SU-DHL-6 (cell line): ENCODE data around the gene TIMP2.

ENCODE experiments used
- CTCF ChIP-seq: fragments of 200-600 bp; sonication (generic); IDR thresholded peaks from one replicate; pipeline ENCODE4 v1.5.1; 2017; ENCODE audit warnings: antibody characterized with exemption, mild to moderate bottlenecking, low read length, moderate library complexity; ENCODE audit not compliant: insufficient read depth, poor library complexity, severe bottlenecking
- EZH2phosphoT487 ChIP-seq: fragments of 200-600 bp; sonication (generic), shearing (Covaris generic); conservative IDR thresholded peaks from 2 replicates; pipeline ENCODE4 v1.6.1; 2018; ENCODE audit warnings: mild to moderate bottlenecking, antibody characterized with exemption, low read length, moderate library complexity, mixed read lengths

GRCh38 chr17:78900816-78901215 lies 24.4 kb downstream of the TIMP2 start:
- no peak for TF ChIP-seq CTCF
- TF ChIP-seq EZH2phosphoT487, result no peak
